GM18519 (cell line): Measurements from ENCODE around the gene VPS33A.

Experiments used
- ATAC-seq: cut with Tn5 transposase; IDR thresholded peaks from one replicate; pipeline ENCODE4 v1.9.1; 2021; ENCODE audit warnings: mild to moderate bottlenecking, moderate library complexity; ENCODE audit not compliant: unreplicated experiment, low FRiP score

VPS33A gene

DNA sequence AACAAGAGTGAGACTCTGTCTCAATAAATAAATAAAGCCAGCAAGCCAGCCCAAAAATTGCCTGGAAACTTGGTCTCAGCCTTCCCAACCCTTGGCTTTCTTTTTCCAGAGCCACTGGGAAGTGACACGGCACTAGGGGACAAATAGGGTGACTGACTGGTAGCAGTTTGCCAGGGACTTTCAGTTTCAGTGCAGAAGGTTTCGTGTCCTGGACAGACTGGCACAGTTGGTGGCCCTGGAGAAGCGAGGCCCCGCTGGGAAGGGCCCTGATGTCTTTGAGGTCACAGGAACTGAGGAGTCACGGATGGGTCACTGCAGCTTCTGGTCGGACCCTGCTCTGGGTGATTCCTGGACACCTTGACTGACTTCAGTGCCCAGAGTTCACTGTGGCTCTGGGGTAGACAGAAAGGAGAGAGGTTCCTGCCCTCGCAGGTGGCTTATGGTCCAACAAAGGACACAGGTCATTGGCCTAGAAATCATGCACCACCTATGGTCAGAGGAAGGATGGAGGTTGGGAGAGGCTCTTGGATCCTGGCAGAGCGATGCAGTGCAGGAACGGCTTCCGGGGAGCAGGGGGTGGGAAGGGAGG, 80.7 kb downstream of the VPS33A start:
- no peak for ATAC-seq

DNA sequence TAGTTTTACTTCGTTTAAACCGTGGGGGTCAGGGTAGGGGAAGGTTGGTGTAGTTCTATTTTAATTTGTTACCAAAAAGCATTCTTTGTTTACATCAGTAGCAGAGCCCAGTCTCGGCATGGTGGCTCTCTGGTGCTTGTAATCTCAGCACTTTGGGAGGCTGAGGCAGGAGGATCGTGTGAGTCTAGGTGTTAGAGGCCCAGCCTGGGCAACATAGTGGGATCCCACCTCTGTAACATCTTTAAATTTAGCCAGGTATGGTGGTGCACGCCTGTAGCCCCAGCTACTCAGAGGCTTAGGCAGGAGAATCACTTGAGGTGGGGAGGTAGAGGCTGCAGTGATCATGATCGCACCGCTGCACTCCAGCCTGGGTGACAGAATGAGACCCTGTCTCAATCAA, 81.2 kb downstream of the VPS33A start:
- ATAC-seq = no peak

- ATAC-seq = no peak
Measured at GRCh38 chr12:122184517-122184916, 81.8 kb downstream of the VPS33A start.

- ATAC-seq = no peak
Measured at GRCh38 chr12:122183588-122183940, 82.7 kb downstream of the VPS33A start.

DNA sequence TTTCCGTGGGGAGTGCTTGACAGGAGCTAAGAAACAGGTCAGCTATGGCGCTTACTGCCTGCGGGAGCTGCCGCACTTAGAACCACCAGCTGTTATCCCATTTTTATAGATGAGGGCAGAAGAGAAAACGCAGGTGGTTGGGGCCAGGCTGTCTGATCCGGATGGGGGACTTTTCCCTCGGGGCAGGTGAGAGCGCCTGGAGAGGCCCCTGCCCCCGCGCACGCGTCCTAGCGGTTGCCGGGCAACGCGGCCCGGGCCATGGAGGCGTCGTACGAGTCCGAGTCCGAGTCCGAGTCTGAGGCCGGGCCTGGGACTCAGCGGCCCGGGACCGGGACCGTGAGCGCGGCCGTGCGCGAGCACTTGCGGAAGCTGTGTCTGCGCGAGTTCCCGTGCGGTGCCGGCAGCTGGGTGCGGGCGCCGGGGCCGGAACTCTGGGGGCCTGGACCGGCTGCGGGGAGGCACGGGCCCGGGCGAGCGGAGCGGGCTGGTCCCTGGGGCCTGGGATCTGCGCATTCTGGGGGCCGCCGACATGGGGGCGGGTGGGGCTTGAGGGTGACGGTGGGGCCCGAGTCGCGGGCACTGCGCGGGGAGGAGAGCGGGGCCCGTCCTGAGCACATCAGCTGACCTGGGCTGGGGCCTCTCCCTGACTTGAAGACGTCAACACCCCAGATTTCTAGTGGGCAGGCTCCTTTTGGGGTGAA, 83.3 kb downstream of the VPS33A start, which contains the start of gene LRRC43:
Gene LRRC43 (plus strand): TSS at position 237 of the 701 bp plus-strand sequence. CDS start 22 bp downstream, at position 259.
- ATAC-seq = no peak
